GM18870 (cell line): Measurements from ENCODE around the gene GNAT2.

ENCODE experiments used
- ATAC-seq: cut with Tn5 transposase; IDR thresholded peaks from one replicate; pipeline ENCODE4 v1.9.1; 2021; ENCODE audit warnings: moderate library complexity; ENCODE audit not compliant: unreplicated experiment

GNAT2 gene

GRCh38 chr1:109613361-109614147 is 5.9 kb downstream of the GNAT2 start:
- ATAC-seq: no peak

- no peak for ATAC-seq
Measured at GRCh38 chr1:109611308-109611990, 8.0 kb downstream of the GNAT2 start.

- no peak for ATAC-seq
Measured at GRCh38 chr1:109610609-109611307, 8.7 kb downstream of the GNAT2 start.

GRCh38 chr1:109609881-109610280 is 9.5 kb downstream of the GNAT2 start:
- no peak for ATAC-seq

- no peak for ATAC-seq
Measured at GRCh38 chr1:109605381-109605780, 14.0 kb downstream of the GNAT2 start.

GRCh38 chr1:109603229-109603628 is 16.2 kb downstream of the GNAT2 start:
- no peak for ATAC-seq

- no peak for ATAC-seq
Measured at GRCh38 chr1:109598655-109599054, 20.8 kb downstream of the GNAT2 start.

GRCh38 chr1:109598156-109598555 is 21.3 kb downstream of the GNAT2 start:
- ATAC-seq: no peak

GRCh38 chr1:109595531-109595930 is 23.9 kb downstream of the GNAT2 start:
- ATAC-seq: no peak

- no peak for ATAC-seq
Measured at GRCh38 chr1:109592916-109593315, 26.5 kb downstream of the GNAT2 start.

- ATAC-seq: no peak
Measured at GRCh38 chr1:109589679-109590078, 29.7 kb downstream of the GNAT2 start.

- ATAC-seq: no peak
Measured at GRCh38 chr1:109589177-109589576, 30.2 kb downstream of the GNAT2 start.

GRCh38 chr1:109586055-109586454 is 33.4 kb downstream of the GNAT2 start:
- ATAC-seq: no peak

GRCh38 chr1:109584766-109585165 is 34.6 kb downstream of the GNAT2 start:
- no peak for ATAC-seq

GRCh38 chr1:109582021-109582420 is 37.4 kb downstream of the GNAT2 start:
- ATAC-seq: no peak

- ATAC-seq: no peak
Measured at GRCh38 chr1:109579491-109579890, 39.9 kb downstream of the GNAT2 start.

GRCh38 chr1:109578947-109579443 is 40.4 kb downstream of the GNAT2 start:
- ATAC-seq: no peak

- no peak for ATAC-seq
Measured at GRCh38 chr1:109573785-109574184, 45.6 kb downstream of the GNAT2 start.

- ATAC-seq: no peak
Measured at GRCh38 chr1:109570414-109570813, 49.0 kb downstream of the GNAT2 start.

- no peak for ATAC-seq
Measured at GRCh38 chr1:109569323-109569722, 50.1 kb downstream of the GNAT2 start.

- ATAC-seq: no peak
Measured at GRCh38 chr1:109567877-109568672, 51.3 kb downstream of the GNAT2 start.
